Left ventricle myocardium inferior (tissue), 1 donor: ENCODE results near the gene LRRC74A. TPM values are rescaled to one million over a fixed set of nuclear protein-coding genes. Genes with fewer than 3 reads are reported as not detected.

Experiments used
- DNase-seq: peaks from one replicate; pipeline ENCODE4 v3.0.0-alpha.2; 2020
- H3K27ac ChIP-seq: fragments of 200-600 bp; replicated peaks from 2 replicates; pipeline ENCODE4 v1.8.0; 2021
- H3K27me3 ChIP-seq: fragments of 200-600 bp; 2 replicates; pipeline ENCODE4 v1.8.0; 2021; ENCODE audit warnings: low read depth
- H3K36me3 ChIP-seq: fragments of 200-600 bp; 2 replicates; pipeline ENCODE4 v1.8.0; 2021
- H3K4me1 ChIP-seq: fragments of 200-600 bp; 2 replicates; pipeline ENCODE4 v1.8.0; 2021
- H3K4me3 ChIP-seq: fragments of 200-600 bp; 2 replicates; pipeline ENCODE4 v1.8.0; 2021; ENCODE audit warnings: mild to moderate bottlenecking, moderate library complexity
- H3K9me3 ChIP-seq: fragments of 200-600 bp; replicated peaks from 2 replicates; pipeline ENCODE4 v1.8.0; 2021
- CTCF ChIP-seq: fragments of 200-600 bp; IDR thresholded peaks from 2 replicates; pipeline ENCODE4 v1.8.0; 2021; ENCODE audit warnings: antibody characterized with exemption, mild to moderate bottlenecking, borderline replicate concordance
- intact Hi-C: fragments of 100-400 bp; cut with micrococcal nuclease; formaldehyde crosslinking; loops from one replicate; pipeline ENCODE4 v1.11.0; 2022
- total RNA-seq: library from RNA; stranded (reverse); fragmentation: NEBNext Ultra II Directional; extraction: Animal tissue kit (Norgen Biotek cat#: 25700); gene quantifications from one replicate; pipeline ENCODE4 v1.2.1, GENCODE V29; 2021
- donor health status: DM: no; HTN: yes; CAD: no; lungs with severe emphysema.

LRRC74A gene
- total RNA-seq, 1 donor from 2014 or later = not detected

- Histone ChIP-seq H3K36me3 (no peaks in the 10 kb centered on the region), H3K27me3 (no peaks in the 10 kb centered on the region), H3K9me3 (no peaks in the 10 kb centered on the region), H3K27ac (no peak overlapping the region), H3K4me1 (peaks cover under 1% of the 10 kb centered on the region), H3K4me3 (no peak overlapping the region)
- DNase-seq = no peak
- intact Hi-C loops = no loop called here
- TF ChIP-seq CTCF = no peak
Measured at GRCh38 chr14:76836029-76836630, 9.9 kb downstream of the LRRC74A start.

GRCh38 chr14:76837524-76837923 lies 11.3 kb downstream of the LRRC74A start:
- Histone ChIP-seq H3K4me3 (no peak overlapping the region), H3K36me3 (no peaks in the 10 kb centered on the region), H3K27ac (no peak overlapping the region), H3K9me3 (no peaks in the 10 kb centered on the region), H3K27me3 (no peaks in the 10 kb centered on the region), H3K4me1 (no peaks in the 10 kb centered on the region)
- intact Hi-C loops = no loop called here
- no peak for TF ChIP-seq CTCF
- no peak for DNase-seq

DNA sequence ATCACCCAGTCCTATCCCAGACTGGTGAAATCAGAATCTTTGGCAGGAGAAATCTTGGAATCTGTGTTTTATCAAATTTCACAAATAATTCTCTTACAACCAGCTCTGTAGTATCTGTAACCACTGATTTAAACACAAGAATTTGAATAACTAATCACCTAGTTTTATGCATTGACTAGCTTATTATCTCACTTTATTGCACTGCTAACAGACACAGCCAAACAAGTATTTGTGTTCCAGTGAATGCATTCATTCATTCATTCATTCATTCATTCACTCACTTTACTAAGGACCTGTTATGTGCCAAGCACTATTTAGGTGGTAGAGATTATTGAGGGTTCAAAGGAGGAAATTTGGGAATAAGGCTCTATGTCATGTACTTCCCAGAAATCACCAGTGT lies 16.2 kb downstream of the LRRC74A start:
- no peak for DNase-seq
- H3K4me3 ChIP-seq = no peak overlapping the region
- no peaks in the 10 kb centered on the region for H3K9me3 ChIP-seq
- no peaks in the 10 kb centered on the region for H3K36me3 ChIP-seq
- TF ChIP-seq CTCF = no peak
- H3K4me1 ChIP-seq = peaks cover 21% of the 10 kb centered on the region
- H3K27ac ChIP-seq = no peak overlapping the region
- intact Hi-C loops = no loop called here
- H3K27me3 ChIP-seq = peaks cover 13% of the 10 kb centered on the region

DNA sequence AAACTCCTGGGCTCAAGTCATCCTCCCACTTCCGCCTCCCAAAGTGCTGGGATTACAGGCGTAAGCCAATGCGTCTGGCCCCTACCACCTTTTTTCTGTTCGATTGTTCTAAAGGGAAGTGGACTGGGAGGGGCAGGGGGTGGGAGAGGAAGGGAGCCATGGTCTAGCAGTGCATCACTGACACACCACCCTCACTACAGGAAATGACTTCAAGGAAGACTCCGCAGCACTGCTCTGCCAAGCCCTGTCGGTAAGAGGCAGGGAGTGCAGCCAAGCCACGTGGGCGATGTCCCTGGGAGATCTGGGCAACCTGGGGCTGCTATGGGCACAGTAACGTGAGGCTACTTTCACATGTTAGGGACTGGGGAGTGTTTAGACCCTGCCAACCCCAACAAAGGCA lies 18.0 kb downstream of the LRRC74A start:
- Histone ChIP-seq H3K36me3 (no peaks in the 10 kb centered on the region), H3K9me3 (no peaks in the 10 kb centered on the region), H3K27me3 (peaks cover 13% of the 10 kb centered on the region), H3K27ac (peak overlapping the region; percentile 85), H3K4me3 (no peak overlapping the region), H3K4me1 (peaks cover 26% of the 10 kb centered on the region)
- DNase-seq = peak; percentile 70
- TF ChIP-seq CTCF = peak; percentile 59
- intact Hi-C loops = no loop called here

- Histone ChIP-seq H3K4me1 (peaks cover 26% of the 10 kb centered on the region), H3K9me3 (no peaks in the 10 kb centered on the region), H3K27me3 (peaks cover 13% of the 10 kb centered on the region), H3K36me3 (no peaks in the 10 kb centered on the region), H3K27ac (no peak overlapping the region), H3K4me3 (no peak overlapping the region)
- no peak for DNase-seq
- intact Hi-C loops = no loop called here
- TF ChIP-seq CTCF = no peak
Measured at GRCh38 chr14:76846331-76847047, 20.3 kb downstream of the LRRC74A start.
